Stimulated activated CD8-positive, alpha-beta memory T cell treated with anti-CD3 and anti-CD28 coated beads, Interleukin-15, amount 100 ng/mL, for 4 hours (primary cell): ENCODE data around the gene IGF2BP2.
A peak's percentile ranks its signal among the peaks of the same experiment; 100 is the strongest.
"Not testable (repeated sequence)": the region's sequence is repeated elsewhere in the genome, so short reads cannot be mapped to it uniquely, and the experiment has no call there.

Experiments
- DNase-seq, 2 donors: peaks; one replicate each; pipeline ENCODE4 v3.0.0-alpha.2; 2020; ENCODE audit warnings: low read depth in 2 of 2

IGF2BP2 gene

GRCh38 chr3:185797993-185798830 lies 26.6 kb downstream of the IGF2BP2 start:
- DNase-seq, result no peak

GRCh38 chr3:185797108-185797881 lies 27.5 kb downstream of the IGF2BP2 start:
- DNase-seq, result no peak

GRCh38 chr3:185796431-185797107 lies 28.3 kb downstream of the IGF2BP2 start:
- no peak for DNase-seq

- DNase-seq, result no peak
Measured at GRCh38 chr3:185793381-185793780, 31.5 kb downstream of the IGF2BP2 start.

GRCh38 chr3:185792955-185793354 lies 31.9 kb downstream of the IGF2BP2 start:
- DNase-seq, result no peak

GRCh38 chr3:185789891-185790830 lies 34.7 kb downstream of the IGF2BP2 start:
- DNase-seq, result no peak

- no peak for DNase-seq
Measured at GRCh38 chr3:185789134-185789533, 35.7 kb downstream of the IGF2BP2 start.

- no peak for DNase-seq
Measured at GRCh38 chr3:185788292-185788691, 36.5 kb downstream of the IGF2BP2 start.

- no peak for DNase-seq
Measured at GRCh38 chr3:185786956-185787877, 37.6 kb downstream of the IGF2BP2 start.

- not testable (repeated sequence) for DNase-seq
Measured at GRCh38 chr3:185786258-185786657, 38.6 kb downstream of the IGF2BP2 start.

- DNase-seq, result no peak
Measured at GRCh38 chr3:185784317-185784716, 40.5 kb downstream of the IGF2BP2 start.

- DNase-seq, result no peak
Measured at GRCh38 chr3:185781759-185782158, 43.1 kb downstream of the IGF2BP2 start.

- no peak for DNase-seq
Measured at GRCh38 chr3:185779461-185779860, 45.4 kb downstream of the IGF2BP2 start.

GRCh38 chr3:185778821-185779220 lies 46.0 kb downstream of the IGF2BP2 start:
- no peak for DNase-seq

GRCh38 chr3:185778094-185778493 lies 46.7 kb downstream of the IGF2BP2 start:
- DNase-seq, result no peak

- DNase-seq, result no peak
Measured at GRCh38 chr3:185770109-185770508, 54.7 kb downstream of the IGF2BP2 start.

- peak in 1 of 2 donors; percentile 7 for DNase-seq
Measured at GRCh38 chr3:185768578-185768982, 56.3 kb downstream of the IGF2BP2 start.

- no peak for DNase-seq
Measured at GRCh38 chr3:185767002-185767688, 57.7 kb downstream of the IGF2BP2 start.

- no peak for DNase-seq
Measured at GRCh38 chr3:185766329-185767001, 58.4 kb downstream of the IGF2BP2 start.
